Stimulated activated CD8-positive, alpha-beta memory T cell treated with anti-CD3 and anti-CD28 coated beads, Interleukin-15, amount 100 ng/mL, for 1 hour (primary cell): ENCODE measurements around the gene DPF3.
A peak's percentile ranks its signal among the peaks of the same experiment; 100 is the strongest.

Experiments
- DNase-seq: peaks from one replicate; pipeline ENCODE4 v3.0.0-alpha.2; 2020; ENCODE audit warnings: low read depth

Gene DPF3

GRCh38 chr14:72839753-72840607 is 53.9 kb downstream of the DPF3 start:
- no peak for DNase-seq

GRCh38 chr14:72839351-72839750 is 54.5 kb downstream of the DPF3 start:
- DNase-seq, result no peak

GRCh38 chr14:72836085-72836484 is 57.8 kb downstream of the DPF3 start:
- no peak for DNase-seq

- DNase-seq, result no peak
These were observed 60.7 kb downstream of the DPF3 start for GRCh38 chr14:72833174-72833573.

- no peak for DNase-seq
These were observed 62.9 kb downstream of the DPF3 start for GRCh38 chr14:72830786-72831594.

GRCh38 chr14:72830356-72830755 is 63.5 kb downstream of the DPF3 start:
- no peak for DNase-seq

GRCh38 chr14:72828604-72829003 is 65.3 kb downstream of the DPF3 start:
- DNase-seq, result no peak

GRCh38 chr14:72826039-72826438 is 67.9 kb downstream of the DPF3 start:
- no peak for DNase-seq

GRCh38 chr14:72825486-72825885 is 68.4 kb downstream of the DPF3 start:
- DNase-seq, result no peak

- DNase-seq, result no peak
These were observed 69.8 kb downstream of the DPF3 start for GRCh38 chr14:72824051-72824450.

- DNase-seq, result no peak
These were observed 70.8 kb downstream of the DPF3 start for GRCh38 chr14:72822946-72823611.

GRCh38 chr14:72818998-72819397 is 74.9 kb downstream of the DPF3 start:
- DNase-seq, result no peak

GRCh38 chr14:72816287-72816686 is 77.6 kb downstream of the DPF3 start:
- no peak for DNase-seq

GRCh38 chr14:72815430-72815829 is 78.5 kb downstream of the DPF3 start:
- no peak for DNase-seq

GRCh38 chr14:72812292-72812851 is 81.5 kb downstream of the DPF3 start:
- DNase-seq, result no peak

- DNase-seq, result peak; percentile 9
These were observed 83.7 kb downstream of the DPF3 start for GRCh38 chr14:72810201-72810600.

- DNase-seq, result no peak
These were observed 84.8 kb downstream of the DPF3 start for GRCh38 chr14:72809063-72809462.

GRCh38 chr14:72808564-72808963 is 85.3 kb downstream of the DPF3 start:
- DNase-seq, result no peak

- DNase-seq, result no peak
These were observed 91.3 kb downstream of the DPF3 start for GRCh38 chr14:72802588-72802946.

- no peak for DNase-seq
These were observed 91.9 kb downstream of the DPF3 start for GRCh38 chr14:72801836-72802587.

GRCh38 chr14:72801381-72801812 is 92.5 kb downstream of the DPF3 start:
- no peak for DNase-seq
